Panc1 (cell line): ENCODE results near the gene FETUB.

Experiments
- REST ChIP-seq, 2 experiments: IDR thresholded peaks; 2 replicates each; pipeline ENCODE4 v1.6.1; 2011 to 2012; ENCODE audit warnings: low read depth in 2 of 2, control low read depth in 1 of 2, low read length in 1 of 2, mild to moderate bottlenecking in 1 of 2, moderate library complexity in 1 of 2; ENCODE audit not compliant: insufficient read depth in 1 of 2
- TCF7L2 ChIP-seq: IDR thresholded peaks from 2 replicates; pipeline ENCODE4 v1.6.1; 2011; ENCODE audit warnings: mild to moderate bottlenecking, low read depth, low read length, inconsistent platforms
- TF ChIP-seq, protein P1 (sequence below): fragments of 450-650 bp; IDR thresholded peaks from 2 replicates; pipeline ENCODE4 v1.5.1; 2017; ENCODE audit warnings: mild to moderate bottlenecking

DNA sequence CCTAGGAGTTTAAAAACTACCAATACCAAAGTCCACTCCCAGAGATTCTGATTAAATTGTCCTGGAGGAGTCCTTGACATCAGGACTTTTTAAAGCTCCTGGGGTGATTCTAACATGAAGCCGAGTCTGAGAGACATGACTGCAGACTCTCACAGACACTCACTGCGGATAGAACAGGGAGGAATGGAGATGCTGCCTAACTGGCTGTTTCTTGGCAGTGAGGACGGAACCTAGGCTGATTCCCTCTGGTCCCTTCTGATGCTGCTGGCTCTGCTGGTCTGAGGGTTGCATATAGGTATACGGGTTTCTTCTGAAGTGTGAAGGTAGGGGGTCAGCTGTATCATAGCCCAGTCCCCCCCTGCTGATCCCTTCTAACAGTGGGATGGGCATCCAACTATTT lies 24.3 kb downstream of the FETUB start:
- TF ChIP-seq, protein P1, sequence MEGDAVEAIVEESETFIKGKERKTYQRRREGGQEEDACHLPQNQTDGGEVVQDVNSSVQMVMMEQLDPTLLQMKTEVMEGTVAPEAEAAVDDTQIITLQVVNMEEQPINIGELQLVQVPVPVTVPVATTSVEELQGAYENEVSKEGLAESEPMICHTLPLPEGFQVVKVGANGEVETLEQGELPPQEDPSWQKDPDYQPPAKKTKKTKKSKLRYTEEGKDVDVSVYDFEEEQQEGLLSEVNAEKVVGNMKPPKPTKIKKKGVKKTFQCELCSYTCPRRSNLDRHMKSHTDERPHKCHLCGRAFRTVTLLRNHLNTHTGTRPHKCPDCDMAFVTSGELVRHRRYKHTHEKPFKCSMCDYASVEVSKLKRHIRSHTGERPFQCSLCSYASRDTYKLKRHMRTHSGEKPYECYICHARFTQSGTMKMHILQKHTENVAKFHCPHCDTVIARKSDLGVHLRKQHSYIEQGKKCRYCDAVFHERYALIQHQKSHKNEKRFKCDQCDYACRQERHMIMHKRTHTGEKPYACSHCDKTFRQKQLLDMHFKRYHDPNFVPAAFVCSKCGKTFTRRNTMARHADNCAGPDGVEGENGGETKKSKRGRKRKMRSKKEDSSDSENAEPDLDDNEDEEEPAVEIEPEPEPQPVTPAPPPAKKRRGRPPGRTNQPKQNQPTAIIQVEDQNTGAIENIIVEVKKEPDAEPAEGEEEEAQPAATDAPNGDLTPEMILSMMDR = no peak
- TF ChIP-seq REST (IDR thresholded peaks at IDR 0.05; ENCODE audit: insufficient read depth in 1 of 2, low read depth in 2 of 2, low read length in 1 of 2) (no peak), TCF7L2 (no peak)
